Stomach (tissue), 4 donors: ENCODE measurements around the gene TMEM151B.

ENCODE experiments used
- EP300 ChIP-seq: sonication (generic); formaldehyde crosslinking; IDR thresholded peaks from one replicate; pipeline ENCODE4 v1.6.1; 2017; ENCODE audit warnings: antibody characterized with exemption
- POLR2A ChIP-seq, 4 donors: fragments of 450-650 bp; IDR thresholded peaks; one replicate each; pipeline ENCODE4 v1.6.1; 2016; ENCODE audit warnings: antibody characterized with exemption in 4 of 4, control low read depth in 2 of 4, mild to moderate bottlenecking in 1 of 4, moderate library complexity in 1 of 4
- POLR2AphosphoS5 ChIP-seq, 3 donors: sonication (generic); formaldehyde crosslinking; IDR thresholded peaks; one replicate each; pipeline ENCODE4 v1.6.1; 2016; ENCODE audit warnings: antibody characterized with exemption in 3 of 3
- TF ChIP-seq, protein P1 (sequence below), 7 experiments: fragments of 450-650 bp in 4 of 7; fragments of 200-600 bp in 3 of 7; sonication (generic) in 3 of 7; IDR thresholded peaks; one replicate each; pipeline ENCODE4 v1.5.1; 2016 to 2019; ENCODE audit warnings: antibody characterized with exemption in 7 of 7, control low read depth in 2 of 7, mild to moderate bottlenecking in 1 of 7

- TF ChIP-seq, protein P1, sequence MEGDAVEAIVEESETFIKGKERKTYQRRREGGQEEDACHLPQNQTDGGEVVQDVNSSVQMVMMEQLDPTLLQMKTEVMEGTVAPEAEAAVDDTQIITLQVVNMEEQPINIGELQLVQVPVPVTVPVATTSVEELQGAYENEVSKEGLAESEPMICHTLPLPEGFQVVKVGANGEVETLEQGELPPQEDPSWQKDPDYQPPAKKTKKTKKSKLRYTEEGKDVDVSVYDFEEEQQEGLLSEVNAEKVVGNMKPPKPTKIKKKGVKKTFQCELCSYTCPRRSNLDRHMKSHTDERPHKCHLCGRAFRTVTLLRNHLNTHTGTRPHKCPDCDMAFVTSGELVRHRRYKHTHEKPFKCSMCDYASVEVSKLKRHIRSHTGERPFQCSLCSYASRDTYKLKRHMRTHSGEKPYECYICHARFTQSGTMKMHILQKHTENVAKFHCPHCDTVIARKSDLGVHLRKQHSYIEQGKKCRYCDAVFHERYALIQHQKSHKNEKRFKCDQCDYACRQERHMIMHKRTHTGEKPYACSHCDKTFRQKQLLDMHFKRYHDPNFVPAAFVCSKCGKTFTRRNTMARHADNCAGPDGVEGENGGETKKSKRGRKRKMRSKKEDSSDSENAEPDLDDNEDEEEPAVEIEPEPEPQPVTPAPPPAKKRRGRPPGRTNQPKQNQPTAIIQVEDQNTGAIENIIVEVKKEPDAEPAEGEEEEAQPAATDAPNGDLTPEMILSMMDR (IDR thresholded peaks at IDR 0.05), result no peak
- TF ChIP-seq POLR2AphosphoS5 (IDR thresholded peaks at IDR 0.05), result no peak
- TF ChIP-seq POLR2A (IDR thresholded peaks at IDR 0.05), result no peak
- TF ChIP-seq EP300, result no peak
Observed at GRCh38 chr6:44289726-44290260, 19.5 kb downstream of the TMEM151B start.
